HepG2 (cell line): Measurements from ENCODE around the gene CYBC1. TPM values are rescaled to one million over a fixed set of nuclear protein-coding genes. Genes with fewer than 3 reads are reported as not detected.

Source experiments
- AGO2 ChIP-seq: fragments of 200-400 bp; formaldehyde crosslinking; optimal IDR thresholded peaks from 2 replicates; pipeline ENCODE3; 2017; ENCODE audit warnings: mild to moderate bottlenecking, low read depth, low read length, moderate library complexity
- ATF2 ChIP-seq: sonication (generic); formaldehyde crosslinking; IDR thresholded peaks from 2 replicates; pipeline ENCODE4 v1.4.0; 2020; ENCODE audit warnings: missing genetic modification reagents
- CCAR2 ChIP-seq: fragments of 200-400 bp; formaldehyde crosslinking; optimal IDR thresholded peaks from 2 replicates; pipeline ENCODE3; 2018; ENCODE audit warnings: low read depth, mild to moderate bottlenecking, low read length, moderate library complexity
- GTF3A ChIP-seq: sonication (generic); formaldehyde crosslinking; conservative IDR thresholded peaks from 2 replicates; pipeline ENCODE4 v1.4.0; 2020; ENCODE audit warnings: mild to moderate bottlenecking, missing genetic modification reagents
- HCFC1 ChIP-seq: fragments of 150-350 bp; IDR thresholded peaks from 2 replicates; pipeline ENCODE4 v1.6.1; 2014; ENCODE audit warnings: low read depth, low read length
- IRF2 ChIP-seq: IDR thresholded peaks from 2 replicates; pipeline ENCODE4 v1.6.1; 2018; ENCODE audit warnings: missing genetic modification reagents, missing compliant biosample characterization
- MAF1 ChIP-seq: sonication (generic); formaldehyde crosslinking; IDR thresholded peaks from 2 replicates; pipeline ENCODE4 v1.5.0; 2020; ENCODE audit warnings: missing genetic modification reagents, borderline replicate concordance
- MAFK ChIP-seq, 2 experiments: IDR thresholded peaks in 1 of 2; conservative IDR thresholded peaks in 1 of 2; 2 replicates each; pipeline ENCODE4 v1.6.1; 2011; ENCODE audit warnings: improper control_type of control experiment in 2 of 2, low read length in 2 of 2
- MTA3 ChIP-seq: sonication (generic); formaldehyde crosslinking; IDR thresholded peaks from 2 replicates; pipeline ENCODE4 v1.4.0; 2020; ENCODE audit warnings: missing genetic modification reagents
- NFE2 ChIP-seq: sonication (generic); formaldehyde crosslinking; IDR thresholded peaks from 2 replicates; pipeline ENCODE4 v1.4.0; 2020; ENCODE audit warnings: missing genetic modification reagents
- NFE2L1 ChIP-seq: sonication (generic); formaldehyde crosslinking; IDR thresholded peaks from 2 replicates; pipeline ENCODE4 v1.4.0; 2020; ENCODE audit warnings: missing genetic modification reagents, mild to moderate bottlenecking, borderline replicate concordance
- PHB2 ChIP-seq: fragments of 450-650 bp; IDR thresholded peaks from 2 replicates; pipeline ENCODE4 v1.6.1; 2018; ENCODE audit not compliant: partially characterized antibody
- POLR2AphosphoS2 ChIP-seq: IDR thresholded peaks from 2 replicates; pipeline ENCODE4 v1.6.1; 2011; ENCODE audit warnings: low read depth, low read length, improper control_type of control experiment
- SNRNP70 ChIP-seq: fragments of 200-400 bp; formaldehyde crosslinking; IDR thresholded peaks from 2 replicates; pipeline ENCODE4 v1.6.1; 2017; ENCODE audit warnings: mild to moderate bottlenecking, low read depth, low read length, moderate library complexity
- SPEN ChIP-seq: sonication (generic); formaldehyde crosslinking; IDR thresholded peaks from 2 replicates; pipeline ENCODE4 v1.5.1; 2020; ENCODE audit warnings: low read depth, mild to moderate bottlenecking, missing genetic modification reagents
- SSRP1 ChIP-seq: IDR thresholded peaks from 2 replicates; pipeline ENCODE4 v1.6.1; 2016; ENCODE audit warnings: control low read depth
- TEAD2 ChIP-seq: sonication (generic); formaldehyde crosslinking; IDR thresholded peaks from 2 replicates; pipeline ENCODE4 v1.9.0; 2021; ENCODE audit warnings: missing genetic modification reagents
- ZBTB43 ChIP-seq: sonication (generic); formaldehyde crosslinking; conservative IDR thresholded peaks from 2 replicates; pipeline ENCODE4 v1.4.0; 2020; ENCODE audit warnings: missing genetic modification reagents
- ZBTB7A ChIP-seq: sonication (generic); formaldehyde crosslinking; IDR thresholded peaks from 2 replicates; pipeline ENCODE4 v1.8.0; 2022; ENCODE audit warnings: mild to moderate bottlenecking, missing genetic modification reagents
- ZNF143 ChIP-seq: sonication (generic); formaldehyde crosslinking; IDR thresholded peaks from 2 replicates; pipeline ENCODE4 v1.4.0; 2020; ENCODE audit warnings: missing genetic modification reagents
- ZNF30 ChIP-seq: sonication (generic); formaldehyde crosslinking; IDR thresholded peaks from 2 replicates; pipeline ENCODE4 v1.5.0; 2020; ENCODE audit warnings: mild to moderate bottlenecking, missing genetic modification reagents
- ZNF441 ChIP-seq: sonication (generic); formaldehyde crosslinking; IDR thresholded peaks from 2 replicates; pipeline ENCODE4 v1.7.0; 2021; ENCODE audit warnings: missing genetic modification reagents, borderline replicate concordance
- ZNF777 ChIP-seq: sonication (generic); formaldehyde crosslinking; IDR thresholded peaks from 2 replicates; pipeline ENCODE4 v1.4.0; 2020; ENCODE audit warnings: missing genetic modification reagents
- ZSCAN21 ChIP-seq: sonication (generic); formaldehyde crosslinking; IDR thresholded peaks from 2 replicates; pipeline ENCODE4 v1.8.0; 2022; ENCODE audit warnings: mild to moderate bottlenecking, missing genetic modification reagents, moderate library complexity, borderline replicate concordance
- polyA plus RNA-seq, 8 experiments: library from polyadenylated mRNA; depleted of rRNA in 3 of 8; stranded (reverse) in 7 of 8; unstranded in 1 of 8; fragments of >200 nt; fragmentation: Illumina TruSeq in 4 of 8; extraction: Trizol in 4 of 8; gene quantifications; 2 replicates each; pipeline versions ENCODE4 v1.2.1 to v1.2.3, GENCODE V29; 2011 to 2016; ENCODE audit warnings: low read depth in 4 of 8, missing spikeins in 1 of 8, mixed read lengths in 1 of 8; ENCODE audit not compliant: insufficient read depth in 1 of 8
- total RNA-seq, 5 experiments: library from RNA; depleted of rRNA; stranded (reverse); fragments of >200 nt; fragmentation: Illumina TruSeq; extraction: Trizol; gene quantifications; 2 replicates each; pipeline ENCODE4 v1.2.3, GENCODE V29; 2016; ENCODE audit warnings: low read depth in 1 of 5
- TF ChIP-seq, protein P1 (sequence below): sonication (generic); formaldehyde crosslinking; IDR thresholded peaks from 2 replicates; pipeline ENCODE4 v1.4.0; 2020; ENCODE audit warnings: mild to moderate bottlenecking, missing genetic modification reagents
- TF ChIP-seq, protein P2 (sequence below), 2 experiments: sonication (generic) in 1 of 2; formaldehyde crosslinking in 1 of 2; IDR thresholded peaks; 2 replicates each; pipeline versions ENCODE4 v1.5.1 to v1.6.1; 2011 to 2020; ENCODE audit warnings: borderline replicate concordance in 1 of 2, low read depth in 1 of 2, low read length in 1 of 2, mild to moderate bottlenecking in 1 of 2, missing genetic modification reagents in 1 of 2, moderate library complexity in 1 of 2

CYBC1 gene
- total and polyA plus RNA-seq, 2 of the 13 experiments (the other 11 are each of a cell fraction or from before 2014, with no cell fraction given): 43.4 to 44.1 TPM

DNA sequence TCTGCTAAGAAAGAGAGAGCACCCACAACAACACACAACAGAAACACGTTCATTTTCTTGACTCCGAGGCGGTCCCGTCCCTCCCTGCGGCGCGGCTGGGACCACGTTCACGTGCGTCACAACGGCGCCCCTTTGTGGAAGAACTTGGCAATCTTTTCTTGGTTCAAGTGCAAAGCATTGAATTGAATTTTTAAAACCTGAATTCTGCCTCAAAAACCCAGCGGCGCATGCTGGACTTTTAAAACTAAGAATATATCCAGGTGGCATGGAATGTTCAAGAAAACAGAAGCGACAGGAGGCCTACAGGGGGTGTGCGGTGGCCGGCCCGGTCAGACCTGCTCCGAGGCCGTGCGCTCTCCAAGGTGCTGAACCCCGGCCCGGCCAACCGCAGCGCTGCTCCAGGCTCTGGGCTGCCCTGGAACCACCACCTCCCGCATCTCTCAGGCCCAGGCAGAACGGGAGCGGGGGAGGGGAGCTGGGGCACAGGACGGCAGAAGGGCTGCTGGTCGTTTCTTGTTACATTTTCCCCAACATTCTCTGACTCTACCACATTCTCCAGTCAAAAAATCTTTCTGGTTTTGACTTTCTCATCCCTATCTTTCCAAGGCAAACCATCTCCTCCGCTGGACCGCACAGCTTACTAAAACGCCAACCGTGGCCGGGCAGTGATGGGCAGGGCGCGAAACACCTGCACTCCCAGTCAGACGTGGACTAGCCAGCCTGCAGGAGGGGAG, 35.8 kb downstream of the CYBC1 start (continued):
- TF ChIP-seq ZNF143: peak; percentile 51; the same call in 1 of the 2 replicates
- no peak for TF ChIP-seq CCAR2
- TF ChIP-seq IRF2: peak; percentile 63; the same call in 1 of the 2 replicates
- peak; percentile 69; the same call in 1 of the 2 replicates for TF ChIP-seq ZNF777 (CRISPR knock-in tag)
- TF ChIP-seq ZBTB43 (CRISPR knock-in tag): peak; percentile 95
- peak; percentile 27 for TF ChIP-seq SPEN (CRISPR knock-in tag)
- TF ChIP-seq MTA3 (CRISPR knock-in tag): no peak
- no peak for TF ChIP-seq PHB2
- TF ChIP-seq GTF3A (CRISPR knock-in tag): no peak
- no peak for TF ChIP-seq SSRP1
- no peak for TF ChIP-seq POLR2AphosphoS2
- TF ChIP-seq, protein P1, sequence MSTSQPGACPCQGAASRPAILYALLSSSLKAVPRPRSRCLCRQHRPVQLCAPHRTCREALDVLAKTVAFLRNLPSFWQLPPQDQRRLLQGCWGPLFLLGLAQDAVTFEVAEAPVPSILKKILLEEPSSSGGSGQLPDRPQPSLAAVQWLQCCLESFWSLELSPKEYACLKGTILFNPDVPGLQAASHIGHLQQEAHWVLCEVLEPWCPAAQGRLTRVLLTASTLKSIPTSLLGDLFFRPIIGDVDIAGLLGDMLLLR (CRISPR knock-in tag): peak; percentile 92
- TF ChIP-seq ZBTB7A (CRISPR knock-in tag): peak; percentile 65; the same call in 1 of the 2 replicates
- TF ChIP-seq, protein P2, sequence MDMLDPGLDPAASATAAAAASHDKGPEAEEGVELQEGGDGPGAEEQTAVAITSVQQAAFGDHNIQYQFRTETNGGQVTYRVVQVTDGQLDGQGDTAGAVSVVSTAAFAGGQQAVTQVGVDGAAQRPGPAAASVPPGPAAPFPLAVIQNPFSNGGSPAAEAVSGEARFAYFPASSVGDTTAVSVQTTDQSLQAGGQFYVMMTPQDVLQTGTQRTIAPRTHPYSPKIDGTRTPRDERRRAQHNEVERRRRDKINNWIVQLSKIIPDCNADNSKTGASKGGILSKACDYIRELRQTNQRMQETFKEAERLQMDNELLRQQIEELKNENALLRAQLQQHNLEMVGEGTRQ (IDR thresholded peaks at IDR 0.05; ENCODE audit: low read depth, low read length): no peak
- TF ChIP-seq, protein P2 (CRISPR knock-in tag; IDR thresholded peaks at IDR 0.05; ENCODE audit: borderline replicate concordance): no peak
- TF ChIP-seq ZSCAN21: peak; percentile 96
- peak; percentile 82; the same call in 1 of the 2 replicates for TF ChIP-seq ATF2 (CRISPR knock-in tag)
- no peak for TF ChIP-seq SNRNP70
- TF ChIP-seq HCFC1: no peak
- no peak for TF ChIP-seq MAFK (conservative IDR thresholded peaks at IDR 0.05 in 1 of 2, IDR thresholded peaks at IDR 0.05 in 1 of 2; ENCODE audit: low read length in 2 of 2)
- peak; percentile 97 for TF ChIP-seq MAF1 (CRISPR knock-in tag)
- peak; percentile 17 for TF ChIP-seq AGO2
- TF ChIP-seq ZNF30 (CRISPR knock-in tag): no peak
- TF ChIP-seq TEAD2: peak; percentile 97
- TF ChIP-seq ZNF441: peak; percentile 96
- 0 out of 2 replicates have a peak, but pooled peaks have one; percentile 25 for TF ChIP-seq NFE2L1 (CRISPR knock-in tag)
- TF ChIP-seq NFE2: no peak
